SK-N-SH treated with all-trans-retinoic acid at 6 μM for 48 hours (cell line): ENCODE data around the gene MAPK9.

Experiments used
- ATAC-seq: fragments of 200-7000 bp; cut with Tn5 transposase; 3 replicates; pipeline ENCODE4 v1.9.1; 2020; ENCODE audit warnings: mild to moderate bottlenecking, moderate library complexity
- ARNTL ChIP-seq: fragments of 450-650 bp; formaldehyde crosslinking; IDR thresholded peaks from 2 replicates; pipeline ENCODE4 v1.5.0; 2020; ENCODE audit warnings: low read depth, mild to moderate bottlenecking, moderate library complexity, borderline replicate concordance
- BACH2 ChIP-seq: fragments of 250-450 bp; sonication (Bioruptor Pico); IDR thresholded peaks from 2 replicates; pipeline ENCODE4 v1.9.0; 2021; ENCODE audit warnings: mild to moderate bottlenecking, borderline replicate concordance
- CSDC2 ChIP-seq: fragments of 250-450 bp; sonication (Bioruptor Pico); IDR thresholded peaks from 2 replicates; pipeline ENCODE4 v1.5.0; 2020; ENCODE audit warnings: mild to moderate bottlenecking, moderate library complexity
- ESRRG ChIP-seq: fragments of 250-450 bp; sonication (Bioruptor Pico); IDR thresholded peaks from 2 replicates; pipeline ENCODE4 v1.6.1; 2021; ENCODE audit warnings: mild to moderate bottlenecking
- ISL1 ChIP-seq: fragments of 250-450 bp; sonication (Bioruptor Pico); IDR thresholded peaks from 2 replicates; pipeline ENCODE4 v2.1.2; 2022; ENCODE audit warnings: mild to moderate bottlenecking, moderate library complexity
- OSR1 ChIP-seq: fragments of 250-450 bp; sonication (Bioruptor Pico); IDR thresholded peaks from 2 replicates; pipeline ENCODE4 v1.8.0; 2022; ENCODE audit warnings: moderate library complexity, mild to moderate bottlenecking, inconsistent platforms
- PPARA ChIP-seq: fragments of 250-450 bp; sonication (Bioruptor Pico); IDR thresholded peaks from 2 replicates; pipeline ENCODE4 v1.5.0; 2020; ENCODE audit warnings: mild to moderate bottlenecking, borderline replicate concordance
- RARB ChIP-seq: fragments of 250-450 bp; sonication (Bioruptor Pico); IDR thresholded peaks from 2 replicates; pipeline ENCODE4 v1.8.0; 2021; ENCODE audit warnings: mild to moderate bottlenecking, moderate library complexity
- SNAI2 ChIP-seq: fragments of 250-450 bp; sonication (Bioruptor Pico); IDR thresholded peaks from 2 replicates; pipeline ENCODE4 v1.5.0; 2020; ENCODE audit warnings: mild to moderate bottlenecking, moderate library complexity
- TCF4 ChIP-seq: fragments of 250-450 bp; sonication (Bioruptor Pico); IDR thresholded peaks from 2 replicates; pipeline ENCODE4 v1.8.0; 2021; ENCODE audit warnings: mild to moderate bottlenecking, moderate library complexity, borderline replicate concordance
- ZC3H10 ChIP-seq: fragments of 250-450 bp; sonication (Bioruptor Pico); IDR thresholded peaks from 2 replicates; pipeline ENCODE4 v1.5.1; 2021; ENCODE audit warnings: mild to moderate bottlenecking, moderate library complexity
- ZFP3 ChIP-seq: fragments of 250-450 bp; sonication (Bioruptor Pico); IDR thresholded peaks from 2 replicates; pipeline ENCODE4 v1.5.0; 2020; ENCODE audit warnings: mild to moderate bottlenecking, moderate library complexity
- ZFP30 ChIP-seq: fragments of 450-650 bp; formaldehyde crosslinking; IDR thresholded peaks from 2 replicates; pipeline ENCODE4 v1.5.0; 2022; ENCODE audit warnings: mild to moderate bottlenecking, moderate library complexity
- ZNF565 ChIP-seq: fragments of 450-650 bp; formaldehyde crosslinking; conservative IDR thresholded peaks from 2 replicates; pipeline ENCODE4 v1.5.0; 2020; ENCODE audit warnings: low read depth, mild to moderate bottlenecking, moderate library complexity
- ZNF70 ChIP-seq: fragments of 450-650 bp; formaldehyde crosslinking; IDR thresholded peaks from 2 replicates; pipeline ENCODE4 v1.5.0; 2020; ENCODE audit warnings: mild to moderate bottlenecking, moderate library complexity
- ZNF8 ChIP-seq: fragments of 450-650 bp; formaldehyde crosslinking; IDR thresholded peaks from 2 replicates; pipeline ENCODE4 v1.5.0; 2020; ENCODE audit warnings: mild to moderate bottlenecking, moderate library complexity
- TF ChIP-seq, protein P1 (sequence below): fragments of 250-450 bp; sonication (Bioruptor Pico); IDR thresholded peaks from 2 replicates; pipeline ENCODE4 v1.8.0; 2020; ENCODE audit warnings: mild to moderate bottlenecking, moderate library complexity, borderline replicate concordance
- TF ChIP-seq, protein P2 (sequence below): fragments of 250-450 bp; sonication (Bioruptor Pico); IDR thresholded peaks from 2 replicates; pipeline ENCODE4 v1.8.0; 2021; ENCODE audit warnings: low read depth, mild to moderate bottlenecking, moderate library complexity, borderline replicate concordance
- TF ChIP-seq, protein P3 (sequence below): fragments of 250-450 bp; sonication (Bioruptor Pico); IDR thresholded peaks from 2 replicates; pipeline ENCODE4 v1.5.1; 2020; ENCODE audit warnings: low read depth, mild to moderate bottlenecking, moderate library complexity
- TF ChIP-seq, protein P4 (sequence below): fragments of 250-450 bp; sonication (Bioruptor Pico); IDR thresholded peaks from 2 replicates; pipeline ENCODE4 v1.5.0; 2020; ENCODE audit warnings: mild to moderate bottlenecking, moderate library complexity
- TF ChIP-seq, protein P5 (sequence below): fragments of 250-450 bp; sonication (Bioruptor Pico); IDR thresholded peaks from 2 replicates; pipeline ENCODE4 v1.5.1; 2021; ENCODE audit warnings: mild to moderate bottlenecking, moderate library complexity

Gene MAPK9

DNA sequence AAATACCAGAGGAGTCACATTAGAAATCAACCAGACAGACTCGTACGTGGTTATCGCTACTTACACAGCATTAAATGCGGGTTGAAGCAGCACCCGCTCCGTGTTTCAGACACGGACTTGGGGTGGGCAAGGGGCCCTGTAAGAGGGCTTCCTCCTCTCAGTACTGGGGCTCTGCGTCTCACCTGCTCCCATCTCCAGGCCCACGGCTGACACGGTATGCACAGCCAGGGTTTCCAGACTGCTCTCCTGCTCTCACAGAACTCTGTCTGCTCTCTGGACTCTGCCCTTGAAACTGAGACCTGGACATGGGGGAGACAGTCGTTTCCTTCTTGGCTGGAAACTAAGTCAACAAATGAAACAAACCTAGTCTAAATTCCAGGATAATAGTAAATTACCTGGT lies 58.2 kb downstream of the MAPK9 start (continued):
- TF ChIP-seq, protein P1, sequence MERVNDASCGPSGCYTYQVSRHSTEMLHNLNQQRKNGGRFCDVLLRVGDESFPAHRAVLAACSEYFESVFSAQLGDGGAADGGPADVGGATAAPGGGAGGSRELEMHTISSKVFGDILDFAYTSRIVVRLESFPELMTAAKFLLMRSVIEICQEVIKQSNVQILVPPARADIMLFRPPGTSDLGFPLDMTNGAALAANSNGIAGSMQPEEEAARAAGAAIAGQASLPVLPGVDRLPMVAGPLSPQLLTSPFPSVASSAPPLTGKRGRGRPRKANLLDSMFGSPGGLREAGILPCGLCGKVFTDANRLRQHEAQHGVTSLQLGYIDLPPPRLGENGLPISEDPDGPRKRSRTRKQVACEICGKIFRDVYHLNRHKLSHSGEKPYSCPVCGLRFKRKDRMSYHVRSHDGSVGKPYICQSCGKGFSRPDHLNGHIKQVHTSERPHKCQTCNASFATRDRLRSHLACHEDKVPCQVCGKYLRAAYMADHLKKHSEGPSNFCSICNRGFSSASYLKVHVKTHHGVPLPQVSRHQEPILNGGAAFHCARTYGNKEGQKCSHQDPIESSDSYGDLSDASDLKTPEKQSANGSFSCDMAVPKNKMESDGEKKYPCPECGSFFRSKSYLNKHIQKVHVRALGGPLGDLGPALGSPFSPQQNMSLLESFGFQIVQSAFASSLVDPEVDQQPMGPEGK (CRISPR knock-in tag): no peak
- TF ChIP-seq ZC3H10: no peak
- no peak for TF ChIP-seq ARNTL (CRISPR knock-in tag)
- no peak for TF ChIP-seq RARB (CRISPR knock-in tag)
- no peak for TF ChIP-seq CSDC2 (CRISPR knock-in tag)
- TF ChIP-seq SNAI2 (CRISPR knock-in tag): no peak
- no peak for TF ChIP-seq ZNF565 (CRISPR knock-in tag)
- TF ChIP-seq ZFP30 (CRISPR knock-in tag): no peak
- no peak for TF ChIP-seq ZNF70

DNA sequence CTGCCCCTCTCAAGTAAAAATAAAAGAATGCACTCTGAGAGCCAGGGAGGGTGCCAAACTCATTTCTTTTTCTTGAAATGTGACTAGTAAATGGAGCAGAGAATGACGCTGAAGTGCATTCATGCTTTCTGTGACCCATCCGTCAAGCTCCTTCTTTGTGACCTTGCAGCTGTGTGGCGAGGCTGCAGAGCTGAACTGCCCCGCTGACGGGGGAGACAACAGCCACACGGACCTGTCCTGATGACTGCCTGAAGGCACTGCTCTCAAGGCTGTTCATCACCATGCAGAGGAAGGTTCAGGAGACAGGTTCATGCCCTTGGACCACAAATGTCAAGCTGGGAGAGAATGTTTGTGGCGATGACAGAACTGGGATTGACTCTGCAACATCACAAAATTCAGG lies 61.9 kb downstream of the MAPK9 start:
- no peak for TF ChIP-seq ESRRG
- TF ChIP-seq, protein P2, sequence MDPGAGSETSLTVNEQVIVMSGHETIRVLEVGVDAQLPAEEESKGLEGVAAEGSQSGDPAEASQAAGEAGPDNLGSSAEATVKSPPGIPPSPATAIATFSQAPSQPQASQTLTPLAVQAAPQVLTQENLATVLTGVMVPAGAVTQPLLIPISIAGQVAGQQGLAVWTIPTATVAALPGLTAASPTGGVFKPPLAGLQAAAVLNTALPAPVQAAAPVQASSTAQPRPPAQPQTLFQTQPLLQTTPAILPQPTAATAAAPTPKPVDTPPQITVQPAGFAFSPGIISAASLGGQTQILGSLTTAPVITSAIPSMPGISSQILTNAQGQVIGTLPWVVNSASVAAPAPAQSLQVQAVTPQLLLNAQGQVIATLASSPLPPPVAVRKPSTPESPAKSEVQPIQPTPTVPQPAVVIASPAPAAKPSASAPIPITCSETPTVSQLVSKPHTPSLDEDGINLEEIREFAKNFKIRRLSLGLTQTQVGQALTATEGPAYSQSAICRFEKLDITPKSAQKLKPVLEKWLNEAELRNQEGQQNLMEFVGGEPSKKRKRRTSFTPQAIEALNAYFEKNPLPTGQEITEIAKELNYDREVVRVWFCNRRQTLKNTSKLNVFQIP (CRISPR knock-in tag): no peak
- TF ChIP-seq, protein P1 (CRISPR knock-in tag): no peak
- no peak for TF ChIP-seq TCF4 (CRISPR knock-in tag)
- TF ChIP-seq ZC3H10: no peak
- TF ChIP-seq SNAI2 (CRISPR knock-in tag): no peak
- no peak for TF ChIP-seq PPARA
- no peak for TF ChIP-seq ZNF565 (CRISPR knock-in tag)
- no peak for TF ChIP-seq OSR1 (CRISPR knock-in tag)
- no peak for TF ChIP-seq ZNF8 (CRISPR knock-in tag)
- no peak for TF ChIP-seq ZFP3 (CRISPR knock-in tag)
- TF ChIP-seq, protein P3, sequence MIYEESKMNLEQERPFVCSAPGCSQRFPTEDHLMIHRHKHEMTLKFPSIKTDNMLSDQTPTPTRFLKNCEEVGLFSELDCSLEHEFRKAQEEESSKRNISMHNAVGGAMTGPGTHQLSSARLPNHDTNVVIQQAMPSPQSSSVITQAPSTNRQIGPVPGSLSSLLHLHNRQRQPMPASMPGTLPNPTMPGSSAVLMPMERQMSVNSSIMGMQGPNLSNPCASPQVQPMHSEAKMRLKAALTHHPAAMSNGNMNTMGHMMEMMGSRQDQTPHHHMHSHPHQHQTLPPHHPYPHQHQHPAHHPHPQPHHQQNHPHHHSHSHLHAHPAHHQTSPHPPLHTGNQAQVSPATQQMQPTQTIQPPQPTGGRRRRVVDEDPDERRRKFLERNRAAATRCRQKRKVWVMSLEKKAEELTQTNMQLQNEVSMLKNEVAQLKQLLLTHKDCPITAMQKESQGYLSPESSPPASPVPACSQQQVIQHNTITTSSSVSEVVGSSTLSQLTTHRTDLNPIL: no peak
- TF ChIP-seq, all 23 proteins: peak for 0
- no peak for ATAC-seq

DNA sequence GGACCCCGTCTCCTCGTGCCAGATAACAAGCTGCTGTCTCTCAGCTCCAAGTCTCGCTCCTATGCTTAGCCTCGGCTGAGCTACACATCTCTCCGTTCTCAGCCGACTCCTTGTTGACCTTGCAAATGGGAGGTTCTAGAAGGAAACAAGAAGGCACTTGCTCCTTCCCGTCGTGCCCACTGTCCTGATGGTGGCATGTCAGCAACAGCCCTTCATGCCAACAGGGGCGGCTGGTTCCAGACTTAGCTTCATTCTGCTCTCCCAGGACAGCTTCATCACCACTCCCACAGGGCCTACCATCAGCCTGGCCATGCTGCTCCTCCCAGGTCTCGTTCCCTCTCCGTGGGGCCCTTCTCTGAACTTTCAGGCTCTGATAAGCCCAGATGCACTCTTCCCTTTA lies 69.8 kb downstream of the MAPK9 start:
- no peak for ATAC-seq
- no peak for TF ChIP-seq CSDC2 (CRISPR knock-in tag)
- TF ChIP-seq ZNF70: no peak
- TF ChIP-seq PPARA: no peak
- no peak for TF ChIP-seq RARB (CRISPR knock-in tag)
- no peak for TF ChIP-seq BACH2
- no peak for TF ChIP-seq ISL1

DNA sequence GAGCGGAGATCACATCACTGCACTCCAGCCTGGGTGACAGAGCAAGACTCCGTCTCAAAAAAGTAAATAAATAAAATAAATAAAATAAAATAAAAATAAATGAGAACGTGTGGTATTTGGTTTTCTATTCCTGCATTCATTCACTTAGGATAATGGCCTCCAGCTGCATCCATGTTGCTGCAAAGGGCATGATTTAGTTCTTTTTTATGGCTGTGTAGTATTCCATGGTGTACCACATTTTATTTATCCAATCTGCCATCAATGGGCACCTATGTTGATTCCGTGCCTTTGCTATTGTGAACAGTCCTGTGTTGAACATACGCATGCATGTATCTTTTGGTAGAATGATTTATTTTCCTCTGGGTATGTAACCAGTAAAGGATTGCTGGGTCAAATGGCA lies 74.1 kb downstream of the MAPK9 start:
- no peak for ATAC-seq

More for the DNA sequence above, 74.1 kb downstream of the MAPK9 start:
- TF ChIP-seq, protein P4, sequence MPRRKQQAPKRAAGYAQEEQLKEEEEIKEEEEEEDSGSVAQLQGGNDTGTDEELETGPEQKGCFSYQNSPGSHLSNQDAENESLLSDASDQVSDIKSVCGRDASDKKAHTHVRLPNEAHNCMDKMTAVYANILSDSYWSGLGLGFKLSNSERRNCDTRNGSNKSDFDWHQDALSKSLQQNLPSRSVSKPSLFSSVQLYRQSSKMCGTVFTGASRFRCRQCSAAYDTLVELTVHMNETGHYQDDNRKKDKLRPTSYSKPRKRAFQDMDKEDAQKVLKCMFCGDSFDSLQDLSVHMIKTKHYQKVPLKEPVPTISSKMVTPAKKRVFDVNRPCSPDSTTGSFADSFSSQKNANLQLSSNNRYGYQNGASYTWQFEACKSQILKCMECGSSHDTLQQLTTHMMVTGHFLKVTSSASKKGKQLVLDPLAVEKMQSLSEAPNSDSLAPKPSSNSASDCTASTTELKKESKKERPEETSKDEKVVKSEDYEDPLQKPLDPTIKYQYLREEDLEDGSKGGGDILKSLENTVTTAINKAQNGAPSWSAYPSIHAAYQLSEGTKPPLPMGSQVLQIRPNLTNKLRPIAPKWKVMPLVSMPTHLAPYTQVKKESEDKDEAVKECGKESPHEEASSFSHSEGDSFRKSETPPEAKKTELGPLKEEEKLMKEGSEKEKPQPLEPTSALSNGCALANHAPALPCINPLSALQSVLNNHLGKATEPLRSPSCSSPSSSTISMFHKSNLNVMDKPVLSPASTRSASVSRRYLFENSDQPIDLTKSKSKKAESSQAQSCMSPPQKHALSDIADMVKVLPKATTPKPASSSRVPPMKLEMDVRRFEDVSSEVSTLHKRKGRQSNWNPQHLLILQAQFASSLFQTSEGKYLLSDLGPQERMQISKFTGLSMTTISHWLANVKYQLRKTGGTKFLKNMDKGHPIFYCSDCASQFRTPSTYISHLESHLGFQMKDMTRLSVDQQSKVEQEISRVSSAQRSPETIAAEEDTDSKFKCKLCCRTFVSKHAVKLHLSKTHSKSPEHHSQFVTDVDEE (CRISPR knock-in tag): no peak
- TF ChIP-seq, protein P5, sequence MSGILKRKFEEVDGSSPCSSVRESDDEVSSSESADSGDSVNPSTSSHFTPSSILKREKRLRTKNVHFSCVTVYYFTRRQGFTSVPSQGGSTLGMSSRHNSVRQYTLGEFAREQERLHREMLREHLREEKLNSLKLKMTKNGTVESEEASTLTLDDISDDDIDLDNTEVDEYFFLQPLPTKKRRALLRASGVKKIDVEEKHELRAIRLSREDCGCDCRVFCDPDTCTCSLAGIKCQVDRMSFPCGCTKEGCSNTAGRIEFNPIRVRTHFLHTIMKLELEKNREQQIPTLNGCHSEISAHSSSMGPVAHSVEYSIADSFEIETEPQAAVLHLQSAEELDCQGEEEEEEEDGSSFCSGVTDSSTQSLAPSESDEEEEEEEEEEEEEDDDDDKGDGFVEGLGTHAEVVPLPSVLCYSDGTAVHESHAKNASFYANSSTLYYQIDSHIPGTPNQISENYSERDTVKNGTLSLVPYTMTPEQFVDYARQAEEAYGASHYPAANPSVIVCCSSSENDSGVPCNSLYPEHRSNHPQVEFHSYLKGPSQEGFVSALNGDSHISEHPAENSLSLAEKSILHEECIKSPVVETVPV (CRISPR knock-in tag): no peak
- TF ChIP-seq, protein P2 (CRISPR knock-in tag): no peak
- TF ChIP-seq PPARA (no peak), OSR1 (CRISPR knock-in tag) (no peak)
